CD14-positive monocyte (primary cell): ENCODE measurements around the gene NRK. TPM values are rescaled to one million over a fixed set of nuclear protein-coding genes. Genes with fewer than 3 reads are reported as not detected.

ENCODE experiments used
- DNase-seq, 3 donors: peaks; one replicate each; pipeline ENCODE4 v3.0.0-alpha.2; 2011 to 2022
- H2AFZ ChIP-seq: 2 replicates; pipeline ENCODE4 v1.6.0; 2012; ENCODE audit warnings: mild to moderate bottlenecking, low read depth, low read length, inconsistent platforms; ENCODE audit not compliant: insufficient read depth, poor library complexity, severe bottlenecking
- H3K27ac ChIP-seq, 2 donors: 1 replicate in 1 of 2; 2 replicates in 1 of 2; pipeline ENCODE4 v1.5.1; 2012 to 2013; ENCODE audit warnings: low read length in 2 of 2, control low read depth in 1 of 2, inconsistent platforms in 1 of 2, low read depth in 1 of 2, mild to moderate bottlenecking in 1 of 2
- H3K27me3 ChIP-seq, 2 donors: one replicate each; pipeline versions ENCODE4 v1.6.0 to v1.6.1; 2011 to 2013; ENCODE audit warnings: low read length in 2 of 2; ENCODE audit not compliant: control insufficient read depth in 2 of 2, insufficient read depth in 2 of 2
- H3K36me3 ChIP-seq, 2 donors: replicated peaks in 1 of 2; 1 replicate in 1 of 2; 2 replicates in 1 of 2; pipeline versions ENCODE4 v1.5.1 to v1.6.1; 2012 to 2013; ENCODE audit warnings: low read length in 2 of 2, control low read depth in 1 of 2, inconsistent platforms in 1 of 2, mild to moderate bottlenecking in 1 of 2; ENCODE audit not compliant: insufficient read depth in 2 of 2, control insufficient read depth in 1 of 2
- H3K4me1 ChIP-seq, 2 donors: 1 replicate in 1 of 2; 2 replicates in 1 of 2; pipeline versions ENCODE4 v1.5.1 to v1.6.1; 2012 to 2013; ENCODE audit warnings: low read length in 2 of 2, control low read depth in 1 of 2, inconsistent platforms in 1 of 2, mild to moderate bottlenecking in 1 of 2, moderate library complexity in 1 of 2; ENCODE audit not compliant: insufficient read depth in 2 of 2, control insufficient read depth in 1 of 2
- H3K4me2 ChIP-seq: replicated peaks from 2 replicates; pipeline ENCODE3; 2012; ENCODE audit warnings: low read length, moderate library complexity, mild to moderate bottlenecking; ENCODE audit not compliant: poor library complexity, severe bottlenecking; ENCODE audit errors: extremely low read depth
- H3K4me3 ChIP-seq, 3 experiments: fragments of 200-600 bp in 1 of 3; sonication (generic) in 1 of 3; replicated peaks in 1 of 3; 1 replicate in 2 of 3; 2 replicates in 1 of 3; pipeline ENCODE4 v1.5.1; 2011 to 2013; ENCODE audit warnings: low read length in 3 of 3, mild to moderate bottlenecking in 3 of 3, control low read depth in 2 of 3, low read depth in 2 of 3, inconsistent platforms in 1 of 3, moderate library complexity in 1 of 3
- H3K79me2 ChIP-seq: 2 replicates; pipeline ENCODE4 v1.6.0; 2012; ENCODE audit warnings: mild to moderate bottlenecking, control low read depth, inconsistent platforms, low read length, moderate library complexity; ENCODE audit not compliant: insufficient read depth
- H3K9ac ChIP-seq: 2 replicates; pipeline ENCODE4 v1.6.0; 2017; ENCODE audit warnings: low read length, mild to moderate bottlenecking; ENCODE audit not compliant: insufficient read depth, poor library complexity, severe bottlenecking
- H3K9me3 ChIP-seq, 2 donors: replicated peaks in 1 of 2; 1 replicate in 1 of 2; 2 replicates in 1 of 2; pipeline versions ENCODE4 v1.5.1 to v1.6.1; 2012 to 2013; ENCODE audit warnings: low read length in 2 of 2, control low read depth in 1 of 2; ENCODE audit not compliant: control insufficient read depth in 1 of 2, insufficient read depth in 1 of 2
- H4K20me1 ChIP-seq: 2 replicates; pipeline ENCODE4 v1.6.0; 2012; ENCODE audit warnings: mild to moderate bottlenecking, low read length, control low read depth, moderate library complexity; ENCODE audit not compliant: insufficient read depth
- H3K27ac Mint-ChIP-seq, 7 donors: one replicate each; pipeline ENCODE4 v1.8.0; 2020; ENCODE audit warnings: mild to moderate bottlenecking in 7 of 7, mixed read lengths in 7 of 7, moderate library complexity in 6 of 7, inconsistent platforms in 2 of 7
- H3K27me3 Mint-ChIP-seq, 3 donors: one replicate each; pipeline ENCODE4 v1.8.0; 2021 to 2022; ENCODE audit warnings: low read depth in 3 of 3, mild to moderate bottlenecking in 3 of 3, mixed read lengths in 3 of 3, moderate library complexity in 3 of 3, inconsistent platforms in 1 of 3
- H3K36me3 Mint-ChIP-seq, 2 donors: one replicate each; pipeline ENCODE4 v1.8.0; 2020; ENCODE audit warnings: mixed read lengths in 2 of 2, inconsistent platforms in 1 of 2, mild to moderate bottlenecking in 1 of 2
- H3K4me1 Mint-ChIP-seq: one replicate; pipeline ENCODE4 v1.8.0; 2020; ENCODE audit warnings: mild to moderate bottlenecking, mixed read lengths
- H3K4me3 Mint-ChIP-seq, 2 donors: one replicate each; pipeline ENCODE4 v1.8.0; 2020; ENCODE audit warnings: mild to moderate bottlenecking in 2 of 2, mixed read lengths in 2 of 2, moderate library complexity in 1 of 2
- H3K9me3 Mint-ChIP-seq, 7 donors: one replicate each; pipeline ENCODE4 v1.8.0; 2020 to 2022; ENCODE audit warnings: mixed read lengths in 7 of 7, mild to moderate bottlenecking in 6 of 7, moderate library complexity in 6 of 7, inconsistent platforms in 2 of 7
- WGBS: methylation state at CpG from one replicate; pipeline ENCODE4 v1.1.5; 2013; ENCODE audit warnings: missing lambda C conversion rate; ENCODE audit not compliant: insufficient coverage; 5-methylcytosine and 5-hydroxymethylcytosine counted together
- intact Hi-C, 2 donors: fragments of 100-400 bp; cut with micrococcal nuclease; formaldehyde crosslinking; loops; one replicate each; pipeline versions ENCODE4 v1.15.0 to v1.15.1; 2023
- polyA plus RNA-seq, 3 donors: library from polyadenylated mRNA; depleted of rRNA in 1 of 3; unstranded in 2 of 3; stranded (reverse) in 1 of 3; fragments of 300-500 nt in 2 of 3; fragments of >200 nt in 1 of 3; fragmentation: Illumina TruSeq in 2 of 3; gene quantifications; 1 replicate in 2 of 3; 2 replicates in 1 of 3; pipeline ENCODE4 v1.2.3, GENCODE V29; 2012 to 2021
- TF ChIP-seq, protein P1 (sequence below): fragments of 200-600 bp; IDR thresholded peaks from one replicate; pipeline ENCODE4 v1.8.0; 2022; ENCODE audit warnings: antibody characterized with exemption, mild to moderate bottlenecking

Gene NRK
- polyA plus RNA-seq, 3 donors = not detected

DNA sequence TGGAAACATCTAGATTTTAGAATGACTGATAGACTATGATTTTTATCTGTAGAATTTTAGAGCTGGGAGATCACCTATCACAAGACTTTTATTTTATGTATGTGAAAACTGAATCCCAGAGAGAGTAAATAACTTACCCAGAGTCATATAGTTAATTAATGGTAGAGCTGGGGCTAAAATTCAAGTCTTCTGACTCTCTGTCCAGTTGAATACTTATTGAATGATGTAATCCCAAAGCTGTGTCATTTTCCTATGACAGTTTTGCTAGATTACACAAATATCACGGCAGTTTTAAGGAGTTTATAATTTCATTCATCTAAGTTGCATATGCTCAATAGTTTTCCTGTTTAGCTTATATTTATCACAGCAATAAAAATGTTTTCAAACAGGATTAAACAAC is 6.7 kb downstream of the NRK start:
- DNase-seq = no peak
- Mint-ChIP-seq H3K27ac (no peak overlapping the region), H3K4me3 (no peak overlapping the region), H3K36me3 (no peaks in the 10 kb centered on the region), H3K27me3 (peaks cover 0 to 6% (median 3%) of the 10 kb centered on the region in 3 donors), H3K4me1 (no peaks in the 10 kb centered on the region), H3K9me3 (no peaks in the 10 kb centered on the region)
- TF ChIP-seq, protein P1, sequence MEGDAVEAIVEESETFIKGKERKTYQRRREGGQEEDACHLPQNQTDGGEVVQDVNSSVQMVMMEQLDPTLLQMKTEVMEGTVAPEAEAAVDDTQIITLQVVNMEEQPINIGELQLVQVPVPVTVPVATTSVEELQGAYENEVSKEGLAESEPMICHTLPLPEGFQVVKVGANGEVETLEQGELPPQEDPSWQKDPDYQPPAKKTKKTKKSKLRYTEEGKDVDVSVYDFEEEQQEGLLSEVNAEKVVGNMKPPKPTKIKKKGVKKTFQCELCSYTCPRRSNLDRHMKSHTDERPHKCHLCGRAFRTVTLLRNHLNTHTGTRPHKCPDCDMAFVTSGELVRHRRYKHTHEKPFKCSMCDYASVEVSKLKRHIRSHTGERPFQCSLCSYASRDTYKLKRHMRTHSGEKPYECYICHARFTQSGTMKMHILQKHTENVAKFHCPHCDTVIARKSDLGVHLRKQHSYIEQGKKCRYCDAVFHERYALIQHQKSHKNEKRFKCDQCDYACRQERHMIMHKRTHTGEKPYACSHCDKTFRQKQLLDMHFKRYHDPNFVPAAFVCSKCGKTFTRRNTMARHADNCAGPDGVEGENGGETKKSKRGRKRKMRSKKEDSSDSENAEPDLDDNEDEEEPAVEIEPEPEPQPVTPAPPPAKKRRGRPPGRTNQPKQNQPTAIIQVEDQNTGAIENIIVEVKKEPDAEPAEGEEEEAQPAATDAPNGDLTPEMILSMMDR = no peak
- Histone ChIP-seq H3K79me2 (no peaks in the 10 kb centered on the region), H4K20me1 (no peaks in the 10 kb centered on the region), H3K27ac (no peak overlapping the region), H2AFZ (no peak overlapping the region), H3K36me3 (no peaks in the 10 kb centered on the region), H3K4me1 (no peaks in the 10 kb centered on the region), H3K9ac (no peak overlapping the region), H3K27me3 (no peaks in the 10 kb centered on the region), H3K4me2 (no peak overlapping the region), H3K4me3 (no peak overlapping the region), H3K9me3 (no peaks in the 10 kb centered on the region)
- no CpG with 5 or more reads among the region's 1 CpG for WGBS
- intact Hi-C loops = no loop called here

DNA sequence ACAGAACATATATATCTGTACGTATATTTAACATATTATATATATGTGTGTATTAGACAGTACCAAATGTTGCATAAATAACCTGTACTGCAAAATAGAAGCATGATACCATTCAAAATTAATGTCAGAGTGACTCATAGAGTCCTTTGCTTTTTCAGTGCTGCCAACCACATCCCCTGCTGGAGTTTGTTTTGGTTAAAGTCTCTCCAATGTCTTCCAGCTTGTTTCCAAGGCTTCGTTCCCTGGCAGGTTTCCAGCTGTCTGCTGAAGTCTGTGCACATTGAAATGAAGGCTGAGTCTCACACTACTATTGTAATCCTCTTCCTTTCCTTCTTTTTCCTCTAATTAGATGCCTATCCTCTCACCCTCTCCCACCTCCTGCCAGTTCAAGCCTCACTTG is 14.9 kb downstream of the NRK start:
- Histone ChIP-seq H3K36me3 (no peaks in the 10 kb centered on the region), H3K9me3 (no peaks in the 10 kb centered on the region), H3K27me3 (no peaks in the 10 kb centered on the region), H3K9ac (no peak overlapping the region), H3K79me2 (no peaks in the 10 kb centered on the region), H3K27ac (no peak overlapping the region), H3K4me2 (no peak overlapping the region), H3K4me3 (no peak overlapping the region), H2AFZ (no peak overlapping the region), H4K20me1 (no peaks in the 10 kb centered on the region), H3K4me1 (no peaks in the 10 kb centered on the region)
- TF ChIP-seq, protein P1 = no peak
- H3K9me3 Mint-ChIP-seq = no peaks in the 10 kb centered on the region
- H3K27me3 Mint-ChIP-seq = peaks cover 0 to 4% (median 0%) of the 10 kb centered on the region in 3 donors
- H3K36me3 Mint-ChIP-seq = no peaks in the 10 kb centered on the region
- no CpG with 5 or more reads among the region's 2 CpGs for WGBS
- no peak for DNase-seq
- no peak overlapping the region for H3K27ac Mint-ChIP-seq
- H3K4me1 Mint-ChIP-seq = no peaks in the 10 kb centered on the region
- intact Hi-C loops = no loop called here
- no peak overlapping the region for H3K4me3 Mint-ChIP-seq
